CD1c-positive myeloid dendritic cell (primary cell): ENCODE results near the gene SNTG2.
"Not testable (repeated sequence)": the region's sequence is repeated elsewhere in the genome, so short reads cannot be mapped to it uniquely, and the experiment has no call there.

Experiments used
- DNase-seq: peaks from one replicate; pipeline ENCODE4 v3.0.0-alpha.2; 2016; ENCODE audit errors: extremely low spot score

SNTG2 gene

DNA sequence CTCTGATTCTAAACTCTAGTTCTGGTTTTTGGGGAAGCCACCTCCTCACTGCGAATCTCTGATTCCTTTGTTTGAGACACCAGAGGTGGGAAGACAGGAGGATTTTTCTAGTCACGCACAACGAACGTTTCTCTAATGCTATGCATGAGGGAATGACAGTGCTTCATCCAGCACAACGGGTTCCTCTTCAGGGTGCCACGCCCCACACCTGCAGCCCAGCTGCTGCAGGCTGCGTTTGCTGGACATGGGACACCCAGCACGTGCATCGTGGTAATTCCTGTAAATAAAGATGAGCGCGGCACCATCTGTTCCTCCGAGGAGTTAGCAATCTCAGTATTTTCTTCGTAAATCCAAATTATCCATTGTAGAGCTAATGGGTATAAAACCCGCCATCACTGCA is 425.1 kb downstream of the SNTG2 start:
- no peak for DNase-seq

DNA sequence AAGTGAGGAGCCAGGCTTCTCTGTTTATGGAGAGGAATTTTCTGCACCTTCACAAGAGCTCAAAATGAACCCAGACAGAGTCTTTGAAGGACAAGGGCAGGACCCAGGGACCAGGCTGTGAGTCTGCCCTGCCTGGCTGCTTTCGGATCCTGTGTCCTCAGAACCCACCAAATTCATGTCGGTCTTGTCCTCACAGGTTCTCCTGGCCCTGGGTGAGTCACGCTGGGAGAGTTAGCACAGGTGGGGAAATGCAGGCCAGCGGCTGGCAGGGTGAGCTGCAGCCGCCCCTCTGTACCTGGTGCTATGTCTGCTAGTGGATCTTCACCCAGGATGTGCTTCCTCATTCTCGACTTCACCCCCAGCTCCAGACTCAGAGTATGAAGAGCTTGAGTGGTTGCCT is 426.8 kb downstream of the SNTG2 start:
- no peak for DNase-seq

DNA sequence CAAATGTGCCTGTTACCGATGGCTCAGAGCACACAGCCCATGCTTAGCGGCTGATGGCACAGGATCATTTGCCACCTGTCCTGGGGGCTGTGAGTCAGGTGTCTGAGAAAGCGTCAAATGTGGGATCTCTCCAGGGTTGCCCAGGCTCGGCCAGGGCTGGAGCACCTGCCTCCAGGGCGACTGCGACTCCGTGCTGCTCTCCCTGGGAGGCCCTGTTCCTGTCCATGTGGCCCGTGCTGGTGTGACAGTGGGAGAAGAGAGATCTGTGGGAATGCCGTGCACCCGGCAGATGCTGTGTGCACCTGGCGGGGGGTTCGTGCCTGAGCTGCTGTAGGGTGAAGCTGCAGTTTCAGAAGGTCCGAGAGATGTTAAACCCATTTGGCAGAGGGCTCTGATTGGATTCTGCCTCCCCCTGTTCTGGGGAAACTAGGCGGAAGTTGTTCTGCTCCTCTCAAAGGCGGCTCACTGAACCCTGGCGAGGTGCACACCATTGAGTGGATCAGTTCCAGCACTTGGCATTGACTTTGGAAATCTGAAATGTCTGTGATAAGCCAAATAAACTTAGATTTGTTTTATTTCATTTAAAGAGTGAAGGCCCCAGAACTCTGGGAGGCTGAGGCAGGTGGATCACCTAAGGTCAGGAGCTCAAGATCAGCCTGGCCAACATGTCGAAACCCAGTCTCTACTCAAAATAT is 428.0 kb downstream of the SNTG2 start:
- no peak for DNase-seq

DNA sequence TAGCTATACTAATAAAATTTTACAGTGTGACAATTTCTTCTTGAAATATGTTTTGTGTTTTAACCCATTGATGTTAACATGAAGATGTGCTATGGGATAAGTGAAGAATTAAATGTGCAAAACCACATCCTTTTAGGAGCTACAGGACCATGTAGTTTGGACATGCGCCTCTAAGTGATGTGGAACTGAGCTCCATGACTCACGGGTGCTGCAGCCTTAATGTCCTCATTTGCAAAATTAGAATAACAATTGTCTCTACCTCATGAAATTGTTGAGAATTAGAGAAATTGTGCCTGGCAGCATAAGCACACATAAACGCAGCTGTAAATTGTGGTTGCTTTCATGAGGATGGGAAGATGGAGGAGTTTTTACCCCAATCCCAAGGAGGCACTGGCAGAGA is 431.0 kb downstream of the SNTG2 start:
- DNase-seq = no peak

DNA sequence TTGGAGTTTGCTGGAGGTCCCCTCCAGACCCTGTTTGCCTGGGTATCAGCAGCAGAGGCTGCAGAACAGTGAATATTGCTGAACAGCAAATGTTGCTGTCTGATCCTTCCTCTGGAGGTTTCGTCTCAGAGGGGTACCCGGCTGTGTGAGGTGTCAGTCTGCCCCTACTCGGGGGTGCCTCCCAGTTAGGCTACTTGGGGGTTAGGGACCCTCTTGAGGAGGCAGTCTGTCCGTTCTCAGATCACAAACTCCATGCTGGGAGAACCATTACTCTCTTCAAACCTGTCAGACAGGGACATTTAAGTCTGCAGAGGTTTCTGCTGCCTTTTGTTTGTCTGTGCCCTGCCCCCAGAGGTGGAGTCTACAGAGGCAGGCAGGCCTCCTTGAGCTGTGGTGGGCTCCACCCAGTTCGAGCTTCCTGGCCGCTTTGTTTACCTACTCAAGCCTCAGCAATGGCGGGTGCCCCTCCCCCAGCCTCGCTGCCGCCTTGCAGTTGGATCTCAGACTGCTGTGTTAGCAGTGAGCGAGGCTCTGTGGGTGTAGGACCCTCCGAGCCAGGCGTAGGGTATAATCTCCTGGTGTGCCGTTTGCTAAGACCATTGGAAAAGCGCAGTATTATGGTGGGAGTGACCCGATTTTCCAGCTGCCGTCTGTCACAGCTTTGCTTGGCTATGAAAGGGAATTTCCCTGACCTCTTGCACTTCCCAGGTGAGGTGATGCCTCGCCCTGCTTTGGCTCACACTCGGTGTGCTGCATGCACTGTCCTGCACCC is 437.5 kb downstream of the SNTG2 start:
- not testable (repeated sequence) for DNase-seq

DNA sequence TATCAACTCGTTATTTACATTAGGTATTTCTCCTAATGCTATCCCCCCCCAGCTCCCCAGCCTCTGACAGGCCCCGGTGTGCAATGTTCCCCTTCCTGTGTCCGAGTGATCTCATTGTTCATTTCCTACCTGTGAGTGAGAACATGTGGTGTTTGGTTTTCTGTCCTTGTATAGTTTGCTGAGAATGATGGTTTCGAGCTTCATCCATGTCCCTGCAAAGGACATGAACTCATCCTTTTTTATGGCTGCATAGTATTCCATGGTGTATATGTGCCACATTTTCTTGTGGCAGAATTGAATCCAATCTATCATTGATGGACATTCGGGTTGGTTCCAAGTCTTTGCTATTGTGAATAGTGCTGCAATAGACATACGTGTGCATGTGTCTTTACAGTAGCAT is 439.5 kb downstream of the SNTG2 start:
- DNase-seq = not testable (repeated sequence)

DNA sequence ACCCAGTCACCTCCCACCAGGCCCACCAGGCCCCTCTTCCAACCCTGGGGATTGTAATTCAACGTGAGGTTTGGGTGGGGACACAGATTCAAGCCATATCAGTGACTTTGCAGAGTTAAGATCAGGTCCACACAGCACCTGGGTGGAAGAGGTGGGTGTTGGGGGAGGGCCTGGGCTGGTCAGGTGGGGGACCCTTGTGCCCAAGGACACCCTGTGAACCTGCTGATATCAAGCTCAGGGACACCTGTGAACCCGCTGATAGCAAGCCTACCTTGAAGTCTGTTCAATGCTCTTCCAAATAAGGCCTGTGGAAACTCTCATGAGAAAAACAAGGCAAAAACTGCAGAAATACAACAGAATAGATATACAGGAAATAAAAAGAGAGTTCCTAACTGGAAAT is 442.7 kb downstream of the SNTG2 start:
- DNase-seq = no peak

DNA sequence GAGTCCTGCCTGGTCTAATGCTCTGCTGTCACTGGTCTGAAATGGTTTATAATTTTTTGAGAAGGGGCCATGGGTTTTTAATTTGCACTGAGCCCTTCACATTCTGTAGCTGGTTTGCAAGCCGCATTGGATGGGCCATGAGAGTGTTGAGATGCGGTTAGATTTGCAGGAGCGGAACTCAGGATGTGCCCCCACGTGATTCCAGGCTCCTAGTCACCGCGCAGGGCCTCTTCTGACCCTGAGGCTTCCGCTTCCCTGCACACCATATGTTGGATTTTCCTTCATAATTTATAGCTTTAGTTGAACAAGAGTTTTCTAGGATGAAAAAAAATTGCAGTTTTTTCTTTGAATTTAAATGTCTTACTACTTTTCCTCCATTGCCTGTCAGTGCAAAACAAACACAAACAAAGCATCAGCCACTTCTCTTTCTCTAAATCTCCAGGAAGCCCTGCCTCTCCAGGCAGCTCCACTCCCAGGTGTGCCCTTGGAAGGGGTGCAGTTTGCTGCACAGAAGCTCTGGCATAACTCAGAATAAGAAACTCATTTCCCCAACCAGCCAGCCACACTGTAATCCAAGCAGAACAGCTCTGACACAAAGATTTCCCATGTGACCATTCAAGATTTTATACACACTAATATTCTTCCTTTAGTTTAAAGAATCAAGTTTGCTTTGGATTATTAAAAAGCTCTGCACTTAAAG is 444.2 kb downstream of the SNTG2 start:
- no peak for DNase-seq

DNA sequence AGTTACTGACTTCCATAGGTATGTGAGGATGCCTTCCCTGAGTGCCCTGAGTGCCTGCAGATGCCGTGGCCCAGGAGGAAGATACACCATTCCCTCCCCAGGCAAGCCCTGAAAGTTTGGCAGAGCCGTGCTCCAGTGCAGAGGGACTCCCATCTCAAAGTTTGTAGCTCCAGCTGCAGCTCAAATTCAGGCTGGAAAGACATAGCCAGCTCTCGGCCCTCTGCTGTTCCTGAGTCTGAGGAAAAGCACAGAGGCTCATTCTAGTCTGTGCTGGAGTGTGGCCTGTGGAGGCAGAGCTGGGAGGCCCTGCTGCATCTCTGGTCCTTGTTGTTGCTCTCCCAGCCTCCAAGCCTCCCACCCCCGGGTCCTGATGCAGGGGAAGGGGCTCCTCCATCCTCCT is 446.7 kb downstream of the SNTG2 start:
- DNase-seq = no peak

DNA sequence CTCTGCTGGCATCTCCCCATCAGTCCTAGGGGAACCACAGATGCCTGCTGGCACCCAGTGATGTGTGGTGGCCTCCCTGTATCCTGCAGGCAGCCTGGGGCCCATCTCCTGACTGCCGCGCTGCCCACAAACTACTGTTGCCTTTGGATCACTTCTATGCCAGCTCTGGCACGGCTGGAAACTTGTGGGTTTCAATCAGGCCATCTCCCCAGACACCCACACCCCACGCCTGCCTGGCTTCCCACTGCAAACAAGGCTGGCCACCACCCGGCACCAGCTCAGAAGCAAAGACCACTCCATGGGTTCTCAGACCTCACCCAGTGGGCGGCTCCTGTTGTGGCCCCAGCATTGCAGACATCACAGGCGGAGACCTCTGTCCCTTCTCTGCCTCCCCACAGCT is 447.5 kb downstream of the SNTG2 start:
- no peak for DNase-seq

DNA sequence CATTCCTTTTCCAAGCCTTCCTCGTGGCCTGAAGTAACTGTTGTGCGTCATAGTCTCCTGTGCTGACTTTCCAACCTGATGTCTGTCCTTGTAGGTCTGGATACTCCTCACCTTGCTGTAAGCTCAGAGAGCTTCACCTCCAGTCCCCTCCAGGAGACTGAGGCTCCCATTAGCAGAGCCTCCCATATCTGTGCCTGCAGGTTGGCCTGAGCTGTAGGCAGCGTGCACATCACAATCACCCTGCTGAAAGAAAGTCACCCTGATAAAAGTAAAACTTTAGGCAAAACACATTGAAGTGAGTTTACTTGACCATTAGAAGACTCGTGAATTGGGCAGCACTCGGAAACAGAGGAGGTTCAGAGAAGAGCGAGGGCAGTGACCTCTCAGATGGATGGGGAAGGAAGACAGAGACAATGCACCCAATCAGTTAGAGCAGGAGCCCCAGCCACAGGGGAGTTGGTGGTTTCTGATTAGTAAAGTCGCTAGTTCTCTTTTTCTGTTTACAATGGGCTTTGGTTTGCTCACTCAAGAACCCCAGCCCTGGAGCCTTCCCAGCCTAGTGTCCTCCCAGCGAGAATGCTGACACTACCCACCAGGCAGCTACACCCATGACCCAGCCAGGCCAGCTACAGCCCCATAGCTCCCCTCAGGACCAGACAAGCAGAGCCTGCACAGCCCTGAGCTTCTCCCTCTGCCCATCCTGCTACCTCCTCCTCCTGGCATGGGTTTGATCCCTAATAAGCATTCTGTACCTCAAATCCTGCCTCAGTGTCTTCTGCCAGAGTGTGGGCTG is 450.5 kb downstream of the SNTG2 start:
- no peak for DNase-seq

DNA sequence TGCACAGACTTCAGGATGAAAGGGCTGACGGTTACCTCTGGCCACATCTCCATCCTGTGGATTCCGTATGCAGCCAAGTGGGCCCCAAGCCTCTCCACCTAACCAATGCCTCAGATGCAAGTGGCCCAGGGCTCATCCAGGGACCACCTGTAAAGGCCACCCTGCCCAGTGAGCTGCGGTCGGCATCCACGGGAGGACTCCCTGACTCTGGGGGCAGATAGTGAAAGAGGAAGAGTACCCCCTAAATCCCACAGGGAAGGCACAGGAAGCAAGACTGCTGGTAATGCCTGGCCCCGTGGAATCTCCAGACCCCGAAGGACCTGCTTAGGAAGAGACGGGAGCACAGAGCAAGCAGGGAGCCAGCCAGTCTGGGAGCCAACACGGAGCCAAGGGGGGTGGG is 451.4 kb downstream of the SNTG2 start:
- no peak for DNase-seq

DNA sequence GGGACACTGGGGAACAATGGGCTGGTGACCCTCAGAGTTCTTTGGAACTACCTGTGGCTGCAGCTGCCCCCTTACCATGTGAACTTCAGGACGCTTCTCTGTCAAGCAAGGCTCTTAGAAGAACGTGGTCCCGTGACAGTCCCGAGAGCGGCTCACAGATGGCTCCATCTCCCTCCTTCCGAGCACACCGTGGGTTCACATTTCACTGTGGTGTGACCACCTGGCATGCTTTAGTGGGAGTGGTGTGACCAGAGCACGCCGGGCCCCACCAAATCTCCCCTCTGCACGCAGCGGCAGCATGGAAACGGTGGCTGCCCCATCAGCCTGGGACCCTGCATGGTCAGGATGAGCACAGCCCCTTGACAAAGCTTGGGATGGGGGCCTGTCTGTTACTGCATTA is 452.9 kb downstream of the SNTG2 start:
- DNase-seq = no peak

DNA sequence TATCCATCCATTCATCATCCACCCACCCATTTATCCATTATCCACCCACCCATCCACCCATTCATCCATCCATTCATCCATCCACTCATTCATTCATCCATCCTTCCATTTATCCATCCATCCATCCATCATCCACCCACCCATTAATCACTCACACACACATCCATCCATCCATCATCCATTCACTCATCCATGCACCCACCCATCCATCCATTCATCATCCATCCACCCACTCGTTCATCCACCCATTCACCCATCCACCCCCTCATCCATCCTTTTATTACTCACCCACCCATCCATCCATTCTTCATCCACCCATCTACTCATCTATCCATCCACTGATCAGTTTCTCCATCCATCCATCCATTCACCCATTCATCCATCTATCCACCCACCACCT is 454.5 kb downstream of the SNTG2 start:
- no peak for DNase-seq

DNA sequence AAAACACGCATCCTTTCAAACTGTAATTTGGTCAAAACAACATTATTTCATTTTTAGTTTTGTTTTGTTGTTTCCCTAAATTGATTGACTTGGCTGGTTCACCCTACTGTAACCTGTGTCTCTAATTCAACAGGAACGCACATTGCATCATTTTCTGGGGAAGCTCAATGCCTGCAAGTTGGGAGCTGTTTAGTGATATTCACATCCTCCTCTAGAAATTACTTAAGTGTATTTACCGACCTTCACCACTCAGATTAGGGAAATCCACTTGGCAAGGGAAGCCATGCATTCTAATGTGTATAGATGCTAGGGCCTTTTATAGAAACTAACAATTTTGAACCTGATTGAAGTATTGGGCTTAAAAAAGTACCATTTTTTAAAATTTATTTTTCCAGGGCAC is 455.3 kb downstream of the SNTG2 start:
- DNase-seq = no peak

DNA sequence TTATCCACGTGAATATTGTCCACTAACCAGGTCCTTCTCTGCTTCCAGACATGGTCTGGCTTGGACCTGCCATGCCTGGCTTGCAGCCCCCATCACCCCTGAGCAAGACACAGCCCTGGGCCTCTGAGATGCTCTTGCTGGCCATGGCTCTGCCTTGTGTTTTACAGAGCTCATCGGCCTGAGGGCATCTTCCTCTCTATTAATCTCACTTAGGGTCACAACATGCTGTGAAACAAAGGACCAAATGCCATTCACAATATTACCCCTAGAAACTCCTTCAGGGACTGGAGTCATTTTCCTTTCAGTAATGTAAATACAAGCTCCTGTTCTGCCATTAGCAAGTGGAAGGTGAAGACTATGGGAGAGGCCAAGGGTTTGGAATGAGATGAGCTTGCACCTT is 455.8 kb downstream of the SNTG2 start:
- DNase-seq = no peak

DNA sequence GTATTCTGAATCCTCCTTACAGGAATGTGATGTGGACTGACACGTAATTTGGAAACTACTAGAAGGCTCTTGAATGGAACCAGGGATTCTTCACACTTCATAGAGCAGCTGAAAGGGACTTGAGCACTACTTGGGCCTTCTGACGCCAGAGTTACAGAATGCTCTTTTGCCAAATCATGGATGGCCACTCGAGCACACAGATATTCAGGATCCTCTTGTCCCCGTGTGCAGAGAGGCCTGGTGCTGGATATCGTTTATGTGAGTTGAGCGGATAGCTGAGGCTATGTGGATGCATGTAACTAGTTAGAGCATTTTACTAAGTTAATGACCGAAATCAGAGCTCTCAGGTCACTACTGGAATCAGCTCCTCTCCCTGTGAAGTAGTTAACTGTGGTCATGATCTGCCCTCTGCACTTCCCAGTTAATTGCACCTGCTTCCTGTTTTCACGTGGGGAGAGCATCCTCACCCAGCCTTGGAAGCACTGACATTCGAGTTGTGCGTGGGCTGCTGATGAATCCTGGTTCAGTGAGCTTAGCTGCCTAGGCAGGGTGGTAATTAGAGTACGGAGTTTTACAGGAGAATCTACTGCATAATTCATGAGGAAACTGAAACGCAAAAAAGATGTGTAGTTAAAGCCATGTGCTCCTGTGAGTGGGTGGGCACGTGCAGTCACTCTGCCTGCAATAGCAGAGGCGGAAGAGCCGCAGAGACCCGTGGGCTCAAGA is 457.5 kb downstream of the SNTG2 start:
- no peak for DNase-seq

DNA sequence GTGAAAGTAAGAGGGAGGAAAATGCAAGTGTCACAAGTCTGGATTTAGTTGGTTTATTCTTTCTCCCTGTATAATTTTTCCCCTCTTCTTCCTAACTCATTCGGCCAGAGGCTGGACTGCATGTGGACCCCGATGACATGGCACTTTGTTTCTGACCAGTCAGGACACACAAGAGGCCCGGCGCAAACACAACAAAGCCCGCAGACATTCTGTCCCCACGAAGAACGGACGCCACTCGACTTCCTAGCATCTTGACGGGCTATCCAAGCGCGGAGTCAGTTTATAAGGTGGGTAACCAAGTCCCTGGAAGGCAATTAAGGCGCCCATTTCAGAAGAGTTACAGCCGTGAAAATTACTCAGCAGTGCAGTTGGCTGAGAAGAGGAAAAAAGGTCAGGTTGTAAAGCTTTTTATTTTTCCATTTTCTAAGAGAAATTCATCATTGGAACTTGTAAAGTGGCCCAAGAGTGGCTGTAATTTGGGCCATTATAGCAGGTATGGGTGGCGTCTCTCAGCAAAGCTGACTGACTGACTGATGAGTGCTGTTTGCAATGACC is 462.6 kb downstream of the SNTG2 start, which contains the start of gene TPO:
Gene TPO (plus strand): TSS at position 308 of the 555 bp plus-strand sequence. CDS start 946 bp downstream, outside the sequence.
- no peak for DNase-seq

DNA sequence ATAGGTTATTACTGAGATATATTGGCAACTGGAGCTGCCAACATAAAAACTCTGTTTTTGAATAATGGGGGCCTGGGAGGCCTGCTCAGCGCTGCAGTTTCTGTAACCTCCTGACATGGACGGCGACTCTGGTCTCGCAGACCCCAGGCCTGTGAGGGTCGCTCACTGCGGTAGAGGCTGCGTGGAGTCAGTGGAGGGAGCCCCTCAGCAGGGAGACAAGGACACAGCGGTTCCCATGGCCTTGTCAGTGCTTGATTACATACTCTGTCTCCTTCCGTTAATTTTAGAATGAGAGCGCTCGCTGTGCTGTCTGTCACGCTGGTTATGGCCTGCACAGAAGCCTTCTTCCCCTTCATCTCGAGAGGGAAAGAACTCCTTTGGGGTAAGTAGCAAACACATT is 463.5 kb downstream of the SNTG2 start:
- no peak for DNase-seq

DNA sequence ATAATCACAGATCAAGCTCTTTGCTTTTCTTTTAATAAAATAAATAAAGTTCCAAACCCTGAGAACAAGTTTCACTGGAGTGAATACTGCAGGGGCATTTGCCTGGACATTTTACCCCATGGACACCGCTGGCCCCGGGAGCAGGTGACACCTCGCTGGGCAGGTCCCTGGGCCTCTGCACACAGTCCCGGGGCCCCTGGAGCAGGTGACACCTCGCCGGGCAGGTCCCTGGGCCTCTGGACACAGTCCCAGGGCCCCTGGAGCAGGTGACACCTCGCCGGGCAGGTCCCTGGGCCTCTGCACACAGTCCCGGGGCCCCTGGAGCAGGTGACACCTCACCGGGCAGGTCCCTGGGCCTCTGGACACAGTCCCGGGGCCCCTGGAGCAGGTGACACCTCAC is 464.3 kb downstream of the SNTG2 start:
- DNase-seq = not testable (repeated sequence)

DNA sequence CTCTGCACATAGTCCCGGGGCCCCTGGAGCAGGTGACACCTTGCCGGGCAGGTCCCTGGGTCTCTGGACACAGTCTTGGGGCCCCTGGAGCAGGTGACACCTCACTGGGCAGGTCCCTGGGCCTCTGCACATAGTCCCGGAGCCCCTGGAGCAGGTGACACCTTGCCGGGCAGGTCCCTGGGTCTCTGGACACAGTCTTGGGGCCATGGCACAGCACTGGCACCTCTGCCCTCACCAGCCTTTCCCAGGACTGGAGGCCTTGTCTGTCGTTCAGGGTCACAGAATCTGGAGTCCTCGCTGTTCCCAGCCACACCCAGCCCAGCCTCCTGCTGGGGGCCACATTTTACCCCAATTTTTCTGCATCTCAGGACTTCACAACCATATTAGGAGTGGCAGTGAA is 464.9 kb downstream of the SNTG2 start:
- no peak for DNase-seq
